OCI-LY3 (cell line): ENCODE measurements around the gene ARHGEF4.

Experiments
- H2AFZ ChIP-seq: fragments of 200-600, 300-600 bp; shearing (Covaris generic); 2 replicates; pipeline ENCODE4 v1.6.0; 2014; ENCODE audit warnings: antibody characterized with exemption, low read depth, low read length
- H3K27ac ChIP-seq: fragments of 200-600, 300-600 bp; sonication (generic); 2 replicates; pipeline ENCODE4 v1.5.1; 2014; ENCODE audit warnings: mild to moderate bottlenecking, low read length, moderate library complexity, mixed read lengths
- H3K27me3 ChIP-seq: fragments of 200-600, 300-600 bp; sonication (generic); 2 replicates; pipeline ENCODE4 v1.6.1; 2014; ENCODE audit warnings: low read depth, low read length, mixed read lengths
- H3K36me3 ChIP-seq: fragments of 200-600, 300-600 bp; sonication (generic); replicated peaks from 2 replicates; pipeline ENCODE3; 2014; ENCODE audit warnings: low read depth, low read length, mixed read lengths
- H3K4me1 ChIP-seq: fragments of 300-600, 200-600 bp; sonication (generic); 2 replicates; pipeline ENCODE4 v1.6.1; 2014; ENCODE audit warnings: low read length, mixed read lengths
- H3K4me2 ChIP-seq: fragments of 200-600, 300-600 bp; sonication (generic); 2 replicates; pipeline ENCODE4 v1.6.1; 2014; ENCODE audit warnings: low read length, mixed read lengths
- H3K4me3 ChIP-seq: fragments of 300-600, 200-600 bp; sonication (generic); 2 replicates; pipeline ENCODE4 v1.5.1; 2014; ENCODE audit warnings: antibody characterized with exemption, mild to moderate bottlenecking, low read length, moderate library complexity
- H3K79me2 ChIP-seq: fragments of 300-600, 200-600 bp; shearing (Covaris generic); 2 replicates; pipeline ENCODE4 v1.6.1; 2014; ENCODE audit warnings: mild to moderate bottlenecking, low read length, mixed read lengths
- H3K9ac ChIP-seq: fragments of 300-600, 200-600 bp; shearing (Covaris generic); 2 replicates; pipeline ENCODE4 v1.6.0; 2014; ENCODE audit warnings: mild to moderate bottlenecking, low read length, moderate library complexity
- H3K9me3 ChIP-seq: fragments of 200-600, 300-600 bp; shearing (Covaris generic); 2 replicates; pipeline ENCODE4 v1.6.1; 2014; ENCODE audit warnings: low read length, mixed read lengths; ENCODE audit not compliant: insufficient read depth
- H4K20me1 ChIP-seq: fragments of 200-600, 300-600 bp; sonication (generic); 2 replicates; pipeline ENCODE4 v1.6.1; 2016; ENCODE audit warnings: low read length, mixed read lengths; ENCODE audit not compliant: insufficient read depth
- EZH2phosphoT487 ChIP-seq: fragments of 200-600 bp; shearing (Covaris generic); IDR thresholded peaks from 2 replicates; pipeline ENCODE4 v1.6.1; 2018; ENCODE audit warnings: antibody characterized with exemption, mixed run types, low read depth
- TF ChIP-seq, protein P1 (sequence below): fragments of 200-600, 300-600 bp; sonication (generic); IDR thresholded peaks from 2 replicates; pipeline ENCODE4 v1.5.1; 2014; ENCODE audit warnings: antibody characterized with exemption, low read length, low read depth

Gene ARHGEF4, protein sequence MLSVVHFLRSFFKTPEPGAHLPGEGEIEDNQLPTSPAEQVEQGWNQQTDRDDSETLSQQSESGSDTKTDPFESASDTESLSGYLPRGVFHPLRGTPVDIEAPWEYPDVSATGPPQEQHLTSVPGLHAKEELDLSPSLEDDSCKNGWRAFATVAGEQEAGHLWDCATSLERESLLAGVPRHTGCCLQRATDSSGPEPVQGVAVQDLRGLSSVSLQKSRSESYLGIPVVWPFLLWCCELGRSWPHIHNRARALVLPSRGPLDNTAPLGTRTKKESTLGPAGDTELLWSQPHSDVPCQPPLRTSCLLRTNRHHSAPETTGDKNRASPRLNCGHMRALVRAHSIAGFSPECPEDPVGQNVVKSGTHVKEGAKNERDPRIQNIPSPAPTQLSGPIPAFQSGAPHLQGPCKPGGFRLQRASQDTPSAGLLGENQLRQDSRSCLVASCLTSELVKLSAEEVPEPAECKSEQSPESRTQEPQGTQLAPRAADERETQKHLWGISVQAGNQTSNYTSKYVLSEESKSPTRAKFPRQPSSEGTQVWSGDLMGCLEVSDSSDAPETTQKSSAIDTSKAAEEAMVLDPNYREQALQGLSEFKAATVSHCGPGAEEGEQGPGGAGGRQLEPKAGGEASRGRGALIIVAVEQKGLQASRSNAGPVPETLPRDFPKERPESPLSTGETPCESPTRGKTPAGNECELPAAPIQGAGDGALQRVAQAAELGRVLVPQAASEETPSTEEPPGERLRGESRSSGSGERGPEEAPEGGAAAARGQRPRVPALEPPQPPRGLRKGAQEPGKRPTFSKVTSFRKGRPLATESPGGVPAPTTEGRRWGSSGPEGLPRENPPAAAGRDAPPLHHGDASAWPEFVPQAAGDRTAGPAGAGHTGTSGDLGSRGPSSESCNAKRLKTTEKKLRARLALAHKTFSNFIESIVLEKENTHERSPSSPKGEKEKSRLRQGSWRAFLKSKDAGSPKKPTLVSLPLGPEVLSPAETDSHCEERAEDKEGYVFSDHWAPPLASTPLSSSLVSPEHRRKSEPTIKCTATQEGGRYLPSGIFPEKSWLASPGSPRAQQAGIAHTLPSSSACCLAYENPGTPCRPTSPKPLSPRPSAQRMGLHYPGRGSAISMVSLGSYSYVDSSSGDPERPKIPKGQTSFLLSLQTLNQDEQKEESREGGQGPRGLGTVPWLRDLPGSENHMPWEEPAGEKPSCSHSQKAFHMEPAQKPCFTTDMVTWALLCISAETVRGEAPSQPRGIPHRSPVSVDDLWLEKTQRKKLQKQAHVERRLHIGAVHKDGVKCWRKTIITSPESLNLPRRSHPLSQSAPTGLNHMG (N-terminal part only)

GRCh38 chr2:130836501-130837174, at the start of gene ARHGEF4:
TSS of gene ARHGEF4 (plus strand) at chr2:130836914. CDS start at chr2:130836954, 40 bp downstream.
- H3K27me3 ChIP-seq: no peaks in the 10 kb centered on the region
- H3K4me1 ChIP-seq: no peaks in the 10 kb centered on the region
- no peak within 1 kb of the TSS for H3K9ac ChIP-seq
- H3K36me3 ChIP-seq: no peaks in the 10 kb centered on the region
- H3K4me3 ChIP-seq: no peak within 1 kb of the TSS
- no peak within 1 kb of the TSS for H3K4me2 ChIP-seq
- no peak within 1 kb of the TSS for H3K27ac ChIP-seq
- H3K79me2 ChIP-seq: no peaks in the 10 kb centered on the region
- TF ChIP-seq, protein P1, sequence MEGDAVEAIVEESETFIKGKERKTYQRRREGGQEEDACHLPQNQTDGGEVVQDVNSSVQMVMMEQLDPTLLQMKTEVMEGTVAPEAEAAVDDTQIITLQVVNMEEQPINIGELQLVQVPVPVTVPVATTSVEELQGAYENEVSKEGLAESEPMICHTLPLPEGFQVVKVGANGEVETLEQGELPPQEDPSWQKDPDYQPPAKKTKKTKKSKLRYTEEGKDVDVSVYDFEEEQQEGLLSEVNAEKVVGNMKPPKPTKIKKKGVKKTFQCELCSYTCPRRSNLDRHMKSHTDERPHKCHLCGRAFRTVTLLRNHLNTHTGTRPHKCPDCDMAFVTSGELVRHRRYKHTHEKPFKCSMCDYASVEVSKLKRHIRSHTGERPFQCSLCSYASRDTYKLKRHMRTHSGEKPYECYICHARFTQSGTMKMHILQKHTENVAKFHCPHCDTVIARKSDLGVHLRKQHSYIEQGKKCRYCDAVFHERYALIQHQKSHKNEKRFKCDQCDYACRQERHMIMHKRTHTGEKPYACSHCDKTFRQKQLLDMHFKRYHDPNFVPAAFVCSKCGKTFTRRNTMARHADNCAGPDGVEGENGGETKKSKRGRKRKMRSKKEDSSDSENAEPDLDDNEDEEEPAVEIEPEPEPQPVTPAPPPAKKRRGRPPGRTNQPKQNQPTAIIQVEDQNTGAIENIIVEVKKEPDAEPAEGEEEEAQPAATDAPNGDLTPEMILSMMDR: no peak
- no peak for TF ChIP-seq EZH2phosphoT487
- no peaks in the 10 kb centered on the region for H4K20me1 ChIP-seq
- H3K9me3 ChIP-seq: no peaks in the 10 kb centered on the region
- H2AFZ ChIP-seq: no peak within 1 kb of the TSS

DNA sequence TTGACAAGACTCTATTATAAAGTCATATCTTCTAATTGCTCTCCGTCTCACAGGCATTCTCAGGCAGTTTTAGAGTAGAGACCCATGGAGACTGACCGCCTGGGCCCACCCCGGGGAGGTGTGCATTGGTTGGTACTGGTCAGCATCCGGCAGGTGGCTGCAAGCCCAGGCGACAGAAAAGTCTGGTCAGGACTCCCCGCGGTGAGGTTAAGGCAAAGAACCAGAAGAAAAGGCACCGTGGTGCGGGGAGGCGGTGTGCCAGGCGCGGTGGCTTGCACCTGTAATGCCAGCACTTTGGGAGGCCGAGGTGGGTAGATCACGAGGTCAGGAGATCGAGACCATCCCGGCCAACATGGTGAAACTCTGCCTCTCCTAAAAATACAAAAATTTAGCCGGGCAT, 48.9 kb upstream of the ARHGEF4 start:
- Histone ChIP-seq H3K9me3 (no peaks in the 10 kb centered on the region), H3K4me3 (no peak overlapping the region), H2AFZ (no peak overlapping the region), H3K9ac (no peak overlapping the region), H3K4me1 (peaks cover 4% of the 10 kb centered on the region; the same call in 1 of the 2 replicates), H3K4me2 (no peak overlapping the region), H4K20me1 (no peaks in the 10 kb centered on the region), H3K36me3 (no peaks in the 10 kb centered on the region), H3K79me2 (no peaks in the 10 kb centered on the region), H3K27me3 (no peaks in the 10 kb centered on the region), H3K27ac (no peak overlapping the region)
- TF ChIP-seq, protein P1: no peak
- no peak for TF ChIP-seq EZH2phosphoT487

DNA sequence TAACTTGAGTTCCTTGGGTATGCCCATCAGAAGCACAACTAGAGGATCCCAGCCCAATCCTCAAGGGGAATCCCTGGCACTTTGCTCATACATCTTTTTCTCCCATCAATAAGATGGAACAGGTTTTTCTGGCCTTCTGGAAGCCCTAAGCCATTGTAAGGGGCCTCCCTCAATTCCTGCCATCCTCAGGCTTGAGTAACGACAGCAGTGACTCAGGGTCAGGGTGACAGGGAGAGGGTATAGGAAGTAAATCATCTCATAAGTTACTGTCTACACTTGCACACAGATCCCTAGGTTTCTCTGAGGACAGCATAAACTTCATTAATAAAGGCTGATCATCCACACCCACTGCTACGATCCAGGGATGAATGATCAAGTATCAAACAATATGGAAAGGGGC, 46.4 kb upstream of the ARHGEF4 start:
- no peaks in the 10 kb centered on the region for H3K27me3 ChIP-seq
- no peaks in the 10 kb centered on the region for H3K36me3 ChIP-seq
- no peak overlapping the region for H3K9ac ChIP-seq
- no peak overlapping the region for H3K4me3 ChIP-seq
- no peak overlapping the region for H3K4me2 ChIP-seq
- TF ChIP-seq, protein P1: no peak
- TF ChIP-seq EZH2phosphoT487: no peak
- no peaks in the 10 kb centered on the region for H3K9me3 ChIP-seq
- H3K4me1 ChIP-seq: peaks cover 10% of the 10 kb centered on the region; the same call in 1 of the 2 replicates
- no peak overlapping the region for H3K27ac ChIP-seq
- no peak overlapping the region for H2AFZ ChIP-seq
- H3K79me2 ChIP-seq: no peaks in the 10 kb centered on the region
- H4K20me1 ChIP-seq: no peaks in the 10 kb centered on the region
